D341Med (cell line): Measurements from ENCODE around the gene FOXO1.
A peak's percentile ranks its signal among the peaks of the same experiment; 100 is the strongest.
"Not testable (repeated sequence)": the region's sequence is repeated elsewhere in the genome, so short reads cannot be mapped to it uniquely, and the experiment has no call there.

Experiments used
- DNase-seq: peaks from one replicate; pipeline ENCODE4 v3.0.0; 2012; ENCODE audit warnings: low spot score

Gene FOXO1

GRCh38 chr13:40665126-40666044 lies 1.1 kb downstream of the FOXO1 start:
- peak; percentile 69 for DNase-seq

- DNase-seq, result peak; percentile 49
Measured at GRCh38 chr13:40664350-40665125, 1.9 kb downstream of the FOXO1 start.

GRCh38 chr13:40664100-40664349 lies 2.4 kb downstream of the FOXO1 start:
- not testable (repeated sequence) for DNase-seq

- DNase-seq, result no peak
Measured at GRCh38 chr13:40662866-40663265, 3.6 kb downstream of the FOXO1 start.

- no peak for DNase-seq
Measured at GRCh38 chr13:40661875-40662665, 4.4 kb downstream of the FOXO1 start.

GRCh38 chr13:40660692-40661091 lies 5.7 kb downstream of the FOXO1 start:
- DNase-seq, result no peak

GRCh38 chr13:40660141-40660664 lies 6.2 kb downstream of the FOXO1 start:
- DNase-seq, result no peak

- no peak for DNase-seq
Measured at GRCh38 chr13:40657951-40658350, 8.5 kb downstream of the FOXO1 start.

- no peak for DNase-seq
Measured at GRCh38 chr13:40657307-40657706, 9.1 kb downstream of the FOXO1 start.

GRCh38 chr13:40656358-40656757 lies 10.1 kb downstream of the FOXO1 start:
- no peak for DNase-seq

- DNase-seq, result no peak
Measured at GRCh38 chr13:40653527-40654318, 12.7 kb downstream of the FOXO1 start.

GRCh38 chr13:40652588-40652940 lies 13.9 kb downstream of the FOXO1 start:
- no peak for DNase-seq

GRCh38 chr13:40651866-40652587 lies 14.4 kb downstream of the FOXO1 start:
- DNase-seq, result no peak

GRCh38 chr13:40648841-40649240 lies 17.6 kb downstream of the FOXO1 start:
- DNase-seq, result no peak

- no peak for DNase-seq
Measured at GRCh38 chr13:40648040-40648439, 18.4 kb downstream of the FOXO1 start.

- no peak for DNase-seq
Measured at GRCh38 chr13:40644838-40645604, 21.4 kb downstream of the FOXO1 start.

- no peak for DNase-seq
Measured at GRCh38 chr13:40640845-40641458, 25.5 kb downstream of the FOXO1 start.

- DNase-seq, result no peak
Measured at GRCh38 chr13:40640202-40640601, 26.2 kb downstream of the FOXO1 start.

GRCh38 chr13:40639221-40639681 lies 27.2 kb downstream of the FOXO1 start:
- DNase-seq, result no peak

- no peak for DNase-seq
Measured at GRCh38 chr13:40637643-40638042, 28.8 kb downstream of the FOXO1 start.
